DND-41 (cell line): ENCODE results near the gene C1orf74.

Experiments used
- ATAC-seq: fragments of 200-7000 bp; cut with Tn5 transposase; 3 replicates; pipeline ENCODE4 v1.9.1; 2021; ENCODE audit warnings: low read depth; ENCODE audit not compliant: insufficient read depth
- DNase-seq: peaks from one replicate; pipeline ENCODE4 v3.0.0-alpha.2; 2020
- H2AFZ ChIP-seq: 2 replicates; pipeline ENCODE4 v1.6.0; 2012; ENCODE audit warnings: low read depth, low read length
- H3K27ac ChIP-seq: 2 replicates; pipeline ENCODE4 v1.5.1; 2012; ENCODE audit warnings: low read length, inconsistent platforms
- H3K27me3 ChIP-seq: fragments of 200-600 bp; sonication (generic); 2 replicates; pipeline ENCODE4 v1.6.0; 2012; ENCODE audit warnings: low read length, mild to moderate bottlenecking, inconsistent platforms; ENCODE audit not compliant: insufficient read depth, poor library complexity
- H3K36me3 ChIP-seq: 2 replicates; pipeline ENCODE4 v1.5.1; 2012; ENCODE audit warnings: low read length, inconsistent platforms; ENCODE audit not compliant: insufficient read depth
- H3K4me1 ChIP-seq: 2 replicates; pipeline ENCODE4 v1.5.1; 2012; ENCODE audit warnings: mild to moderate bottlenecking, low read length; ENCODE audit not compliant: insufficient read depth
- H3K4me2 ChIP-seq: 2 replicates; pipeline ENCODE4 v1.6.0; 2012; ENCODE audit warnings: mild to moderate bottlenecking, moderate library complexity, low read length, inconsistent platforms; ENCODE audit not compliant: insufficient read depth
- H3K4me3 ChIP-seq, 2 experiments: fragments of 200-600 bp in 1 of 2; shearing (Covaris generic) in 1 of 2; 2 replicates each; pipeline ENCODE4 v1.5.1; 2012 to 2016; ENCODE audit warnings: inconsistent platforms in 2 of 2, low read length in 2 of 2, mild to moderate bottlenecking in 2 of 2, low read depth in 1 of 2, moderate library complexity in 1 of 2
- H3K79me2 ChIP-seq: 2 replicates; pipeline ENCODE4 v1.6.0; 2012; ENCODE audit warnings: low read length, inconsistent platforms; ENCODE audit not compliant: insufficient read depth
- H3K9ac ChIP-seq: 2 replicates; pipeline ENCODE4 v1.6.0; 2012; ENCODE audit warnings: low read depth, mild to moderate bottlenecking, inconsistent platforms, low read length, moderate library complexity
- H3K9me3 ChIP-seq: 2 replicates; pipeline ENCODE4 v1.5.1; 2012; ENCODE audit warnings: low read length, moderate library complexity, mild to moderate bottlenecking, inconsistent platforms; ENCODE audit not compliant: insufficient read depth, severe bottlenecking
- H4K20me1 ChIP-seq: 2 replicates; pipeline ENCODE4 v1.6.0; 2012; ENCODE audit warnings: low read length; ENCODE audit not compliant: insufficient read depth
- EZH2 ChIP-seq: IDR thresholded peaks from 3 replicates; pipeline ENCODE4 v1.6.1; 2012; ENCODE audit warnings: borderline replicate concordance, low read depth, mild to moderate bottlenecking, moderate library complexity, low read length, inconsistent platforms; ENCODE audit not compliant: severe bottlenecking
- TF ChIP-seq, protein P1 (sequence below): IDR thresholded peaks from 2 replicates; pipeline ENCODE4 v1.5.1; 2012; ENCODE audit warnings: borderline replicate concordance, low read length, moderate library complexity, mild to moderate bottlenecking; ENCODE audit not compliant: poor library complexity, severe bottlenecking; ENCODE audit errors: extremely low read depth

The C1orf74 gene

DNA sequence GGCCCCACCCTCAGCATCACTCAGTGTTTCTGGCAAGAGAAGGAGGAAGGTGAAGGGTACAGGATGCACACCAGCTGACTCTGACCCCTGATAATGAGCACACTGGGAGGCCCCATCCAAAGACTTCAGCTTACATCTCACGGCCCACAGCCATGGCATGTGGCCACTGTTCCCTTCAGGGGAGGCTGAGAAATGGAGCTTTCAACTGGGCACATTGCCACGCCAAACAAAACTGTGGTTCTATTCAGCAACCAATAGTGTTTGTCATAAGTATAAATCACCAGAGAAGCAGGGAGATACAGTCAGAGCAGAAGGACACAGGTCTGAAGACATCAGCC lies 41.2 kb downstream of the C1orf74 start:
- Histone ChIP-seq H3K9me3 (no peaks in the 10 kb centered on the region), H2AFZ (no peak overlapping the region), H3K4me2 (no peak overlapping the region), H4K20me1 (no peaks in the 10 kb centered on the region), H3K4me3 (no peak overlapping the region), H3K79me2 (no peaks in the 10 kb centered on the region), H3K27ac (no peak overlapping the region), H3K4me1 (no peaks in the 10 kb centered on the region), H3K36me3 (no peaks in the 10 kb centered on the region), H3K9ac (no peak overlapping the region), H3K27me3 (no peaks in the 10 kb centered on the region)
- no peak for TF ChIP-seq EZH2
- TF ChIP-seq, protein P1, sequence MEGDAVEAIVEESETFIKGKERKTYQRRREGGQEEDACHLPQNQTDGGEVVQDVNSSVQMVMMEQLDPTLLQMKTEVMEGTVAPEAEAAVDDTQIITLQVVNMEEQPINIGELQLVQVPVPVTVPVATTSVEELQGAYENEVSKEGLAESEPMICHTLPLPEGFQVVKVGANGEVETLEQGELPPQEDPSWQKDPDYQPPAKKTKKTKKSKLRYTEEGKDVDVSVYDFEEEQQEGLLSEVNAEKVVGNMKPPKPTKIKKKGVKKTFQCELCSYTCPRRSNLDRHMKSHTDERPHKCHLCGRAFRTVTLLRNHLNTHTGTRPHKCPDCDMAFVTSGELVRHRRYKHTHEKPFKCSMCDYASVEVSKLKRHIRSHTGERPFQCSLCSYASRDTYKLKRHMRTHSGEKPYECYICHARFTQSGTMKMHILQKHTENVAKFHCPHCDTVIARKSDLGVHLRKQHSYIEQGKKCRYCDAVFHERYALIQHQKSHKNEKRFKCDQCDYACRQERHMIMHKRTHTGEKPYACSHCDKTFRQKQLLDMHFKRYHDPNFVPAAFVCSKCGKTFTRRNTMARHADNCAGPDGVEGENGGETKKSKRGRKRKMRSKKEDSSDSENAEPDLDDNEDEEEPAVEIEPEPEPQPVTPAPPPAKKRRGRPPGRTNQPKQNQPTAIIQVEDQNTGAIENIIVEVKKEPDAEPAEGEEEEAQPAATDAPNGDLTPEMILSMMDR, result no peak
- DNase-seq (no peak), ATAC-seq (no peak)

DNA sequence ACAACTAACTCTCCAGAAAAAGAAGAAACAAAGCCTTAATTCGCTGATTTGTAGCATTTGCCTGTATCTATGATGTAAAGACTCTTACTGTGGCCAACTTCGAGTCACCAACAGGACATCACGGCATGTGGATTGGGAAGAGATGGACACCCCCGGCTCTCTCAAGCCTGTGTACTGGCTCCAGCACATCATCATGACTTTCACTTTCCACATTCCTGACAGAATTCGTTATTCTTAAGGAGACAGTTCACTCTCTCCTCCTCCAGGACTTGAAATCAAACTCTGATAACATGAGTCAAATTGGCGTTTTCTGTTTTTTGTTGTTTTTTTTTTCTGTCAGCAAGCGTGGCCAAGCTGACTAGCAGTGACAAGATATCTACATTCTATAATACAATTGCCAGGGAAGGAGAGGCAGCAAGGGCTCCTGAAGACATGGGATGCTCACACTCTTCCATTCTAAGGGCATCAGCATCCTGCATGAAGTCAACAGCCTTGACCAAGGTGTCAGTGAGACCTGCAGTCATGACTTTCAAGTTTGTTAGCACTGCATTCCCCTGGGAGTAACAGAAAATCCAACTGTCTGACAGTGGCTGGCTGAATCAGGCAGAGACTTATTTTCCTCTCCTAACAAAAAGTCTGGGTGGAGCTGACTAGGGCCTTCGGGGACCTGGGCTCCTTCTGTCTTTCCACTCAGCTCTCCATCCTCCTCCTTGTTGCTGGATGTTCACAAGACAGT lies 41.8 kb downstream of the C1orf74 start:
- H3K36me3 ChIP-seq, result no peaks in the 10 kb centered on the region
- H3K4me3 ChIP-seq, result no peak overlapping the region
- no peak overlapping the region for H2AFZ ChIP-seq
- no peak overlapping the region for H3K27ac ChIP-seq
- H3K4me2 ChIP-seq, result no peak overlapping the region
- no peaks in the 10 kb centered on the region for H4K20me1 ChIP-seq
- no peak for ATAC-seq
- DNase-seq, result no peak
- no peaks in the 10 kb centered on the region for H3K79me2 ChIP-seq
- H3K9me3 ChIP-seq, result no peaks in the 10 kb centered on the region
- TF ChIP-seq, protein P1, result no peak
- no peak for TF ChIP-seq EZH2
- H3K4me1 ChIP-seq, result no peaks in the 10 kb centered on the region
- H3K9ac ChIP-seq, result no peak overlapping the region
- no peaks in the 10 kb centered on the region for H3K27me3 ChIP-seq

DNA sequence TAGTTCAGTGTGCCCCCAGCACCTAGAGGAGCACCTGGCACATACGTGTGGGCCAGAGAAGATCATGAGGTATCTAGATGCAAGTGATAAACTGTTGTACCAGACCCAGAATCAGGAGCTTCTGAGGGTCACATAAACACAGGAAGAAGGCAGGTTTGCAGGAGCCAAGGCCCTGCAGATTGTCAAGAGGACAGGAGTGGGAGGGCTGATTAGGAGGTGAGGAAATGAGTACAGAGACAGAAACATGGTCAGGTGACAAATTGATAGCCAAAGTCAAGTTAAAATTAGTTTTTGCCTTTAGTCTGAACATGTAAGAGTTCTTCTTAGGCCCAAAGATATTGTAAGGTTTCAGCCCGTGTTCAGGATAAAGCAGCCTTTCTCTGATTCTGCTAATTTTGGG lies 42.5 kb downstream of the C1orf74 start:
- Histone ChIP-seq H3K9ac (no peak overlapping the region), H2AFZ (no peak overlapping the region), H3K4me2 (no peak overlapping the region), H3K4me3 (no peak overlapping the region), H3K27ac (no peak overlapping the region), H3K4me1 (no peaks in the 10 kb centered on the region), H3K9me3 (no peaks in the 10 kb centered on the region), H3K79me2 (no peaks in the 10 kb centered on the region), H3K27me3 (no peaks in the 10 kb centered on the region), H3K36me3 (no peaks in the 10 kb centered on the region), H4K20me1 (no peaks in the 10 kb centered on the region)
- DNase-seq, result no peak
- TF ChIP-seq, protein P1, result no peak
- no peak for TF ChIP-seq EZH2
- ATAC-seq, result no peak
